Activated CD4-positive, CD25-positive, alpha-beta regulatory T cell treated with anti-CD3 and anti-CD28 coated beads, Interleukin-2, amount 50 U/mL, for 72 hours (primary cell): ENCODE data around the gene DHX30.
"Not testable (repeated sequence)": the region's sequence is repeated elsewhere in the genome, so short reads cannot be mapped to it uniquely, and the experiment has no call there.

Source experiments
- DNase-seq: peaks from one replicate; pipeline ENCODE4 v3.0.0; 2021

Gene DHX30

GRCh38 chr3:47804577-47804976, 1.6 kb downstream of the DHX30 start:
- no peak for DNase-seq

- DNase-seq: no peak
These were observed 10.7 kb downstream of the DHX30 start for GRCh38 chr3:47813551-47814177.

- DNase-seq: no peak
These were observed 14.7 kb downstream of the DHX30 start for GRCh38 chr3:47817609-47818008.

GRCh38 chr3:47824541-47825473, 21.9 kb downstream of the DHX30 start:
- peak; percentile 81 for DNase-seq

- no peak for DNase-seq
These were observed 22.7 kb downstream of the DHX30 start for GRCh38 chr3:47825590-47825989.

GRCh38 chr3:47829482-47829881, 26.5 kb downstream of the DHX30 start:
- DNase-seq: not testable (repeated sequence)

GRCh38 chr3:47836986-47837385, 34.0 kb downstream of the DHX30 start:
- DNase-seq: no peak

GRCh38 chr3:47838503-47838902, 35.6 kb downstream of the DHX30 start:
- DNase-seq: no peak

- DNase-seq: no peak
These were observed 38.9 kb downstream of the DHX30 start for GRCh38 chr3:47841786-47842349.

- DNase-seq: no peak
These were observed 43.4 kb downstream of the DHX30 start for GRCh38 chr3:47846186-47846879.

- DNase-seq: no peak
These were observed 43.9 kb downstream of the DHX30 start for GRCh38 chr3:47846880-47847248.

GRCh38 chr3:47847260-47847659, 44.3 kb downstream of the DHX30 start:
- no peak for DNase-seq

GRCh38 chr3:47847801-47848518, 45.0 kb downstream of the DHX30 start:
- DNase-seq: no peak

- DNase-seq: no peak
These were observed 45.7 kb downstream of the DHX30 start for GRCh38 chr3:47848599-47849117.

- no peak for DNase-seq
These were observed 46.3 kb downstream of the DHX30 start for GRCh38 chr3:47849186-47849698.

- no peak for DNase-seq
These were observed 47.0 kb downstream of the DHX30 start for GRCh38 chr3:47849699-47850563.

GRCh38 chr3:47850564-47851410, 47.8 kb downstream of the DHX30 start:
- no peak for DNase-seq

GRCh38 chr3:47851888-47852603, 49.1 kb downstream of the DHX30 start:
- no peak for DNase-seq
